GM18511 (cell line): ENCODE results near the gene CHST11.
A peak's percentile ranks its signal among the peaks of the same experiment; 100 is the strongest.

Experiments used
- ATAC-seq: cut with Tn5 transposase; IDR thresholded peaks from one replicate; pipeline ENCODE4 v1.9.1; 2021; ENCODE audit warnings: mild to moderate bottlenecking, moderate library complexity; ENCODE audit not compliant: unreplicated experiment

The CHST11 gene

DNA sequence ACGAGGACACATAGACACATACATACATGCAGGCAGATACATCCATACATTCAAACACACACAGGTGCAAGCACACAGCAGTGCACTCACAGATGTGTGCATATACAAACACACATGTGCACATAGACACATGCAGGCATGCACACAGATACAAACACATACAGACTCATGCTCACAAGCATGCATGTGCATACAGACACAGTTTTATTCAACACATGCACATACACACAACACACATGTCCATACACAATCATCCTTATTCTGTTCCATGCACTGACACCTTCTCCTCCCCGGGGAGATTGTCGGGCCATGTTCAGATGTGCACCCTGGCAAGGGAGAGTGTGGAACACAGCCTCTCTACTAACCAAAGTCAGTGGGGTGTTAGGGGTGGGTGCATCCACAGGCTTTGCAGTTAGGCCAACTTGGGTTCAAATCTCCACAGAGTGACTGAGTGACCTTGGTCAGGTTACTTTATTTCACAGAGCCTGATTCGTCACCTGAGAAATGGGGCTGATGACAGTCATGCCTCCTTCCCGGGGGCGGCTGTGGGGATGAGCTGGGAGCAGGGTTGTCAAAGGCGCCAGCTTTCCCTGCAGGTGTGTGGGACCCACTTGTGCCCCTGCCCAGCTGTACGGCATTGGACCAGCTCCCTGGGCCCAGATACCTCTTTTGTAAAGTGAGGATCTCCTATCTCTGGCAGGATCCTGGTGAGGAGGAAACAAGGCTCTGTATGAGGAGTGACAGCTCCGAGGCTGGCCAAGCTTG lies 251.2 kb downstream of the CHST11 start:
- no peak for ATAC-seq

DNA sequence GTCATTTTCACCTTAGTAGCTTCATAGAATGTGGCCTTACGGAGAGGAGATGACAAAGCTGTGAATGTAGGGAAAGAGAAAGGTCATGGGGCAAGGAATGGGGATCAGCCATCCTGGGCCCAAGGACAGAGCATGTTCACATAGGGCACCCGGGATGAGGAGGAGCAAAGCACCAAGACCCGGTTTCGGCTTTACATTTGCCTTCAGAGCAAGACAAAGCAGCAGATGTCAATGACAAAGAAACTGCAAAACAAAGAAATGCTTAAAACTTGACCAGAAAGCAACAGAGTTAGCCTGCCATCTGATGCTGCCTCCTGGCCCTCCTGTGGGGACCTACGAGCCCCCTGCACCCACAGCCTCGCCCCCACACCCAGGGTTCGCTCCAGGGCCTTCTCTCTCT lies 252.1 kb downstream of the CHST11 start:
- ATAC-seq = no peak

DNA sequence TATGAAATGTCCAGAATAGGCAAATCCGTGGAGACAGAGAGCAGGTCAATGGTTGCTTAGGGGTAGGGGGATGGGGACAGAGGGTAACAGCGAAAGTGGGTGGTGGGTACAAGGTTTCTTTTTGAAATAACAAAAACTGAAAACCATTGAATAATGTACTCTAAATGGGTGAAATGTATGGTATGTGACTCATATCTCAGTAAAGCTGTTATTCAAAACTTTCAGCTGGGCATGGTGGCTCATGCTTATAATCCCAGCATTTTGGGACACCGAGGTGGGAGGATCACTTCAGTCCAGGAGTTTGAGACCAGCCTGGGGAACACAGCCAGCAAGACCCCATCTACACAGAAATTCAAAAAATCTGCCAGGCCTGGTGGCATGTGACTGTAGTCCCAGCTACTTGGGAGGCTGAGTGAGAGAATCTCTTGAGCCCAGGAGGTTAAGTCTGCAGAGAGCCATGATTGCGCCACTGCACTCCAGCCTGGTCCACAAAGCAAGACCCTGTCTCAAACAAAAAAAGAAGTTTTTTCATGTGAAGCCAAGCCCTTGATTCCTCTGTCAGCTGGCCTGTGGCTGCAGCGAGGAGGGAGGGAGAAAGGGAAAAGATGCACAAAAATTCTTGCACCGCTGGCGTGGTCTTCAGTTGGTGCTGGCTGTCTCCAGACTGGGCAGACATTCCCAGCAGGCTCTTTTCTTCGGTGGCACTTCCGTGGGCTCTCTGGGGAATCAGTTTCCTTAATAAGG lies 253.1 kb downstream of the CHST11 start:
- ATAC-seq = no peak

DNA sequence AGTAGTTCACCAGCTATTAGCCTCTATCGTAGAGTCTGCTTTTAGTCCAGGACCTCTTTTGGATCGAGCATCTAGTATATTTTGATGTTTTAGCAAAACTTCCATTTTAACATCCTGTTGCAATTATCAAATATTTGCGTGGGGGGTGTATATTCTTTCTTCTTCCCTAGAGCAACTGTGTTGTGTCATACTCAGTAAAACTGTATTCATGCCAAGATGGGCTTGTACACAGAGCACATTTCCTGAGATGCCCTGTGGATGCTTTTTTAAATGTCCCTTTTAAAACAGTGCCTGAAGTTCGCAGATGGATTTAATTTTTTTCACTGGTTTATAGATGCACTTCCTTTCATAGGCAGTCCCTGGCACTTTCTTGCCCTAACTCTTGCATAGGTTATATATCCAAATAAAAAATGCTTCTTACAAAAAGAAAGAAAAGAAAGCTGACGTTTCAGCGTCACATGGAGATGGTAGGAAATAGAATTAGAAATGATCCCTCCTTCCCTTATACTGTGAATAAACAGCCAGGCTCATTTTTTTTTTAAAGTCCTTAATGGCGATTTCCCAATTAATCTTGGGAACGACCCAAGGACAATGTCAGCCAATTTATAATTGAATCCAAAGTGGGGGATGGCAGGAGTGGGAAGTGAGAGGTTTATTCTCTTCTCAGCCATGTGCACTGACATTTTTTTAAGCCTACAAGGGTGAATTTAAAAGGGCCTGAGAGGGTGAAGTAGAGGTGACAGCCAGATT lies 254.4 kb downstream of the CHST11 start:
- no peak for ATAC-seq

DNA sequence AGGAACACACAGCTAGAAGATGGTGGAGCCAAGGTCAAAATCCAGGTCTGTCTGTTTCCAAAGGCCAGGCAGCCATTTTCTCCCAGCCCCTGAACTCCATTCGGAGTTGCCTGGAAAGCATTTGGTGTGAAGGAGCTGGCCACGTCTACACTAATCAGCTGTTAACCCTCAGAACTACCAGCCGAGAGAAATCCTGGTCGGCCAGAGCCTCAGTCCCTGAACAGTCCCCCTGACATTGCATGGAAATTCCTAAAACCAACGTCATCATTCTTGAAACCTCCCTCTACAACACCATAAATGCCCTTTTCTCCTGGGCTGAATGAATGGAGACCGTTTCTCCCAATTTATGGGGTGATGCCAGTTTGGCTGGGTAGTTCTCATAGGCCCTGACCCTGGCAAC lies 255.7 kb downstream of the CHST11 start:
- no peak for ATAC-seq

DNA sequence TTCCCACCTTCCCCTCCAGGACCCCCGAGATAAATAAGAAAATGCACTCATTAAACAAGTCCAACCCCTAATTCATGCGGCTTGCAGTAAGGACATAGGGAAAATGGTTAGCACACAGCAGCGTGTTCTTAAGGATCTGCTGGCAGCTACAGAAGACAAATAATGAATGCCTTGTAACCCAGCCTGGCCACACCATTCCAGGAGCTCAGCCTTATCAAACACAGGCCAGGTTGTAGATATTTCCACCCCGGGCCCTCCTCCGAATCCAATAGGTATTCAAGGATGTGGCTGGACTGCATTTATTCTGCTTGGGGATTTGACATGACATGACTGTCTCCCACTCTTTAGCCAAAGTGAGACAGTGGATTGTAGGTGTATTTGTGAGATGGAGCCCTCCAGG lies 256.2 kb downstream of the CHST11 start:
- ATAC-seq = no peak

DNA sequence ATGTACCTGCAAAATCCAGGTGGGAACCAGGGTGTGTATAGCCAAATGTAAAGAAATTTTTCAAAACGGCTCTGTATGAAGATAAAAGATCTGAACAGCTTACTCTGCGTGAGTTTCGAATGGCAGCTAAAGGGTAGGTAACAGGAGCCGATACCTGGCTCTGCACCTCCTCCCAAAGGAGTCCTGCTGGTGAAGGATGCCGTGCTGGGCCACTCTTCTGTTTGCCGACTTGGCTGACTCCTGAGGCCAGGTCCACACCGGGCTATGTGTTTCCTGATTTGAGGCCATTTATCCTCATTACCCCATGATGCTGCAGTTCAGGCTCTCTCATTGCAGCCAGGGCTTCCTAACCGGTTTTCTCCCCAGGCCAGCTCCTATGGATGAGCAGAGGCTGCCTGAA lies 256.7 kb downstream of the CHST11 start:
- ATAC-seq = no peak

DNA sequence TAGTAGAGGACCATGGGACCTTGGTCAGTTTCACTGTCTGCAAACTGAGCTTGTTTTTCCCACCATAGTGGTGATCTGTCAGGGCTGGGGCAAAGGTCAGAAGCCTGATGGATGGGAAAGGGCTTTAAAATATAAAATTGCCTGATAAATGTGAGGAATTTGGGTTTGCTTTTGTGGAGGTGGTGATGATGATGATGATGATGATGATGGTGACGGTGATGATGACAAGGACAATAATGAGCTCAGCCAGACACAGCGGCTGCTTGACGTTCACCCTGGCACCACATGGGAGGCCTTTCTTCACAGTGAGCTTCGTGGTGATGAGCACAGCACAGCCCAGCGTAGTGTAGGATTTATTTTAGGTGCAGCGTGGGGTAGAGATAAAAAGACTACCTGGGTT lies 257.6 kb downstream of the CHST11 start:
- ATAC-seq = no peak

DNA sequence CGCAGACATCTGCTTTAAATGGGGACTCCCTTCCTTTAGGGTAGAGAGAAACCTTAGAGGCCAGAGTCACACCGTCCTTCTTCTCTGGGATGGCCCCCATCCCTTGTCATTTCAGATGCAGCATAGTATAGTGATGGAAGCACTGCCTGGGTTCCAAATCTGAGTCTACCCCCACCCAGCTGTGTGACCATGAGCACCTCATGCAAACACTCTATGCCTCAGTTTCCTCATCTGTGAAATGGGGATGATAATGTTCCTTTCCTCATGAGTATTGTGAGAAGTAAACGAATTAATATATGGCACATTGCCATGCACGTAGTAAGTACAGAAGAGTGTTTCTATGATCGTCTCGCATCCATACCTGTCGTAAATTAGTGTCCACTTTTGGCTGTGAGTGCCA lies 259.4 kb downstream of the CHST11 start:
- no peak for ATAC-seq

DNA sequence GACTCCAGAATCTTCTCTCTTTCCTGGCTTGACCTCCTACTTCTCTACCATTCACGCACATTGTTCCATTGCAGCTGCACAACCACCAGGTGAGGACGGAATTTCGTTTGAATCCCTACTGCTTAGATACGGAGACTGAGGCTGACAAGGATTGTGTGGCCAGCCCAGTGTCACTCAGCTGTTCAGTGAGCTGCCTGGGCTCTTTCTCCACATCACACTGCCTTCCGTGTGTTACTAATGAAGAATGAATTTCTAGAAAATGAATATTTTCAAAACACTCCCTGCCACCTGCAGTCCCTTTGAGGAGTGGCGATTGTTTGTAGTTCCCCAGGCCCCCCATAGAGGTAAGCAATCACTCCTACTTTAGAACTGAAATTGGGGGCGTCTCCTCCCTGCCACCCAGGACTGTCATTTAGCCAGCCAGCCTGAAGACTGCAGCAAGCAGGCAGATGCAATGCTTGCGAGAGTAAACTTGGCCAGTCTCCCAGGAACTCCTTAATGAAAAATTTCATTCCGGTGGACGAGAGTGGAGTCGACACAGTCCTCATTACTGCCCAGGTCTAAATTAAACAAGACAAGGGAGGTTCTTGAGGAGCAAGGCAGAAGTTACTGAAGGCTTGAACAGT lies 261.7 kb downstream of the CHST11 start:
- ATAC-seq = no peak

DNA sequence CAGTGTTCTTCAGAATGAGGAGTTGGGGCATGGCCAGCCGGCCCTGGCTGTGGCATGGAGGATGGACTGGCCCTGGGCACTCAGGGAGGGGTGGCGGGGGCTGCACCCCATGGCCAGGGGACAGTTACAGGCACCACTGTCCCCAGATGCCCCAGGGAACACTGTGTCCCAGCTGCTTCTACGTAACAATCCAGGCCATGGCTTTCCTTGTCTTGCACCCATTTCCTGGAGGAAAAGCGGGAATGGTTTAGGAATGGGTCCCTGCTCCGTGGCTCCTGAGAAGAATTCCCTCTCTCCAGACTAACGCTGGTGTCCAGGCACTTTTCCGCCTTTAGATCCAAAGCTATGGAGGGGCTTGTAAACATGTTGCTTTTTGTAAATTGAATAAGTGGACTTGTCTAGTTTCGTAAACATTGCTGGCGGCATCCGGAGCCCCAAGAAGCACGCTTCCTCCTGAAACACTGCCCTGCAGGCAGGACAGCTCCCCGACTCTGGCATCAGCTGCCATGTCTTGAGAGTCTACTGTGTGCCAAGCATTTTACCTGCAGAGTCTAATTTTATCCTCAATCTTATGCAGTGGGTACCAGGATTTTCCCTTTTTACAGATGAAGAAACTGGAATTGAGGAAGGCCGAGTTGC lies 263.1 kb downstream of the CHST11 start:
- peak; percentile 4 for ATAC-seq

DNA sequence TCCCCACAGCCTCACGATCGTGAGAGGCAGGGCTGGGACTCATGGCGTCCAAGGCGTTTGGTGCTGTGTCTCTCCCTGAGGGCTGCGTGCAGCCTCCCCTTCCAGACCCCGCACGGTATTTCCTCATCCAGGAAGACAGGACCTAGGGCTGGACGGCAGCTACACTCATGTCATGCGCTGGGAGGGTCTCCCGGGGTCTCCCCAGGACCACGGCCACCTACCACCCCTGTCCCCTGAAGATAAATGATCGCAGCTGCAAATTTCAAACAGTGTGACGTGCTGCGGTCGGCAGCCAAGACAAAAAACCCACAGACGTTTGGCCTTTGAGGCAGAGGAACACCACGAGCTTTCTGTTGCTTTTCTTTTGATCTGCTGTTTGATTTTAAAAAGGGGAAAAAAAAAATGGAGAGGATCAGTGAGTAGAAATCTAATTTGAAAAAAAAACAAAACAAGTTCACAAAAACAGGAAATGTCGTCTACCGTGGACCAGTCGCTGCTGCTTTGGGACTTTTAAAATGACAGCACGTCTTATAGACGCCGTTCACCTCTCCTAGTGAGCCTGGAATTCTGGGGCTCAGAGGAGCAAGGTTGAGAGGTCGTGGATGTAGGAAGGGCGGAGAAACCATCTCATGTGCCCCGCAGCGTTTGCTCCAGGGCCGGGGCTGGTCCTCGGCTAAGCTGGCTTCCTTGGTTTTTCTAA lies 263.7 kb downstream of the CHST11 start:
- ATAC-seq = peak; percentile 61

DNA sequence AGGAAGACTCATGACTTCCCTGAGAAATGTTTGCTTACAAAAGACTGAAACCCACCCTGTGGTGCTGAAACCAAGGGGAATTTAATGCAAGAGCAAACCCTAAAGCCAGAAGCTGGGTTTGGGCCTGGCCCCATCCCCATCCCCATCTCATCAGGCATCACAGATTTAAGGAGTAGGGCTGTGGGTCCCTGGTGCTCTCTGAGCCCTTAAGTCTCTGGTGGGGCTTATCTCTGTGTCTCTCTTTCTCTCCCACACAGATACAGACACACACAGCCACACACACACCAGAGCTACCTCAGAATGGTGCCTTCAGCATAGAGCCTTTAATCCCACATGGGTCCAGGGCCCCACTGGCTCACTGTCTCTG lies 264.3 kb downstream of the CHST11 start:
- peak; percentile 23 for ATAC-seq

DNA sequence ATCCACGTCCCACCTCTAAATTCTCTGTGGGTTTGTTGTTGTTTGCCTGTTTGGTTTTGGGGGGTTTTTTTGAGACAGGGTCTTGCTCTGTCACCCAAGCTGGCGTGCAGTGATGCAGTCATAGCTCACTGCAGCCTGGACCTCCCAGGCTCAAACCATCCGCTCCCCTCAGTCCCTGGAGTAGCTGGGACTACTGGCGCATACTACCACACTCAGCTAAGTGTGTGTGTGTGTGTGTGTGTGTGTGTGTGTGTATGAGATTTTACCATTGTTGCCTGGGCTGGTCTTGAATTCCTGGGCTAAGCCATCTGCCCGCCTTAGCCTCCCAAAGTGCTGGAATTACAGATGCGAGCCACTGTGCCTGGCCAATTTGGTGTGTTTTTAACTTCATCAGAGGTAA lies 265.2 kb downstream of the CHST11 start:
- no peak for ATAC-seq

DNA sequence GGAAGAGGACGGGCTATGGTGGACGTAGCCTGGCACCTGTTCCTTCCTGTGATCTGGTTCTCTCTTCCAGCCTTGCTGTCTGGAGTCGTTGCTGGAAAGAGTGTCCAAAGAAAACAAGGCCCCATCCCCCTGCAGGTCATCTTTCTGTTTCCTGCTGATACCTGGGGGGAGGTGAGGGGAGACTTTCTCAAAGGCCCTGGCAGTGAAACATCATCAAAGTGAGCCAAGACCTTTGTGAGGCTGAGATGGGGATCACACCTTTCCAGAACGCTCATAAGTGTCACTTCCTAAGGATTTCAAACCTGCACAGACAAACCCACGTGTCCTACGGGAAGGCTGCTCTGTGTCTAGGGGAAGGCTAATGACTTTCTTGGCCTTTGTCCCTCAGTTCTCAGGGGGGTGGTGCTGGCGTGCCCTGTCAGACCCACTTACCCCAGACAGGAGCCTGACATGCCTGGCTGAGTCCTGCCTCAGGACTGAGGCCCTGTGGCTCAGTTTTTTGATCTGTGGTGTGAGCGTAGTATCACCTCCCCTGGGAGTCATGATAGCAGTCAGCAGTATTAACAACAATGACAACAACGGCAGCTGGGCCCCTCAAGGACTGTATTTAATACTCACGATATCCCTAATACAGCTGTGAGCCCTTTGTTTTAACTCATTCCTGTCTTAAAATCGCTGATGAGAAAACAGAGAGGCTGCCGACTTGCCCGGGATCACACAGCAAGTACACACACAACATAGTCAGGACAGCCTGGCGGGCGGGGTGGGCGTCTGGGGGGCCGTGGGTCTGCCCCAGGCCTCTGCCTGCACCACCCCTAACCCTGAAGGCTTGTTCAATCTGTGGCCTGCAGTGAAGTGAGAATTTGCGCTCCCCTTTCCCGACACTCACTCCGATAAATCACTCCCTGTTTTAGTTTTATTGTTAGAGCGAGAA lies 266.1 kb downstream of the CHST11 start:
- ATAC-seq = peak; percentile 53

DNA sequence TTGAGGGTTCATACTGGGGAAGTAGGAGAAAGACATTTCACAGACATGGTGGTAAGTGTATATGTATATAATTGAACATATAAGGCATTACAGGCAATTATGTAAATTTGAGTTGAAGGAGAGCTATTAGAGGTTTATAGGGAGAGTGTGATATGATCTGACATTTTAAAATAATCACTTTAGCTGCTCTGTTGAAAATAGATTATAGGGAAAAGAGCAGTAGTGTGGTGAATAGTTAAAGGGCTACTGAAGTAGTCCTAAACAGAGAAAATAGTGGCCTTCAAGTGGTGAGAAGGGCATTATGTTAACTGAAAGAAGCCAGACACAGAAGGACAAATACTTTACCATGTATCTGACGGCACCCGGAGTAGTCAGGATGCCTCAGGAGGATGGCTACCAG lies 267.1 kb downstream of the CHST11 start:
- no peak for ATAC-seq

DNA sequence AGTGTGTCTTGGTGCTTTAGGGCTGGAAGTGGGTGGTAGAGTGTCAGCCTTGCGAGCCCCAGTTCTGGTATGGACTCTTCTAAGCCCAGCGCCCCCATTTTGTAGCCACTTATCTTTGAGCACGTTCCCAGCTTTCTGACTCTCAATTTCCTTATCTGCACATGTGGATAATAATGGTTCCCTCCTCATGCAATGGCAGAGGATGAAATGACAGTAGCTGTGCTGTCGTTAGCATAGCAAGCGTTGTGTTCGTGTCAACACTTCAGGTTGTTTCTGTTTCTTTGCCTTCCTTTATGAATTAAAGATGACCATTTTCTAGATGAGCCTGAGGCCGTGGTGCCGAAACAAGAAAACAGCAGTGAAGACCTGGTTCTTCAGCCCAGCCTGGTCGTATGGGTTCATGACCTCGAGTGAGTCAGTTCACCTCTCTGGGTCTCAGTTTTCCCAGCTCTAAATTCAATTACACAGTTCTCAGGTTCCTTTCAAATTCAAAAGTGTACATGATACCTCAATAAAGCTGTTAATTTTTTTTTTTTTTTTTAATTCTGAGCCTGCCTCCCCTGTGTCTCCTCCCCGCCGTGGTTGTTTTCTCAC lies 268.3 kb downstream of the CHST11 start:
- no peak for ATAC-seq

DNA sequence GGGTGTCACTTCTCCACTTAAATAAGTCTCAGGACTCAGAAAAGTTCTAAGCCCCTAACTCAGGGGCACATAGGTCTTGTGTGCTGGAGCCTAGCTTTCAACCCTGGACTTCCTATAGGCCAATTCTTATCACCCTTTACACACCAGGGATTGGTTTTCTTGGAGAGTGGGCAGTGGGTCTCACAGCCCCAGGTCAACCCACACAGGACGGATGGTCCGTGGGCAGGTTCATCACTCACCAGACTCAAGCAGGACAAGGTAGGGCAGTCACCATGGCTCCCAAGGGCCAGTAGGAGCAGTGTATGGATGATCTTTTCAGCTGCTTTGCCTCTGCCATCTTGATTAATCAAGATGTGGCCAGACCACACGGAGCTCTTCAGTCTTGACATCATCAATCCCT lies 268.9 kb downstream of the CHST11 start:
- ATAC-seq = no peak
